Brain microvascular endothelial cell (primary cell): ENCODE measurements around the gene TASP1.

Experiments used
- DNase-seq: peaks from one replicate; pipeline ENCODE4 v3.0.0-alpha.2; 2020
- H3K27ac ChIP-seq: fragments of 250-450 bp; sonication (Bioruptor Pico); 2 replicates; pipeline ENCODE4 v1.5.1; 2020; ENCODE audit warnings: mild to moderate bottlenecking, moderate library complexity
- H3K27me3 ChIP-seq: fragments of 250-450 bp; sonication (Bioruptor Pico); replicated peaks from 2 replicates; pipeline ENCODE4 v1.5.1; 2020; ENCODE audit warnings: mild to moderate bottlenecking
- H3K36me3 ChIP-seq: fragments of 250-450 bp; sonication (Bioruptor Pico); replicated peaks from 2 replicates; pipeline ENCODE4 v1.5.1; 2020; ENCODE audit warnings: mild to moderate bottlenecking
- H3K4me3 ChIP-seq: 2 replicates; pipeline ENCODE4 v1.5.1; 2011; ENCODE audit warnings: low read depth, mild to moderate bottlenecking, control low read depth, low read length, moderate library complexity
- in situ Hi-C: cut with HindIII; loops from 2 replicates; pipeline ENCODE4 v1.10.0; 2017; ENCODE audit warnings: low sequenced_read_pairs, low pct_ligation_motif_present
- TF ChIP-seq, protein P1 (sequence below): IDR thresholded peaks from 2 replicates; pipeline ENCODE4 v1.5.1; 2011; ENCODE audit warnings: low read depth, mild to moderate bottlenecking, moderate library complexity, low read length, control low read depth, inconsistent platforms; ENCODE audit errors: missing control alignments

The TASP1 gene

DNA sequence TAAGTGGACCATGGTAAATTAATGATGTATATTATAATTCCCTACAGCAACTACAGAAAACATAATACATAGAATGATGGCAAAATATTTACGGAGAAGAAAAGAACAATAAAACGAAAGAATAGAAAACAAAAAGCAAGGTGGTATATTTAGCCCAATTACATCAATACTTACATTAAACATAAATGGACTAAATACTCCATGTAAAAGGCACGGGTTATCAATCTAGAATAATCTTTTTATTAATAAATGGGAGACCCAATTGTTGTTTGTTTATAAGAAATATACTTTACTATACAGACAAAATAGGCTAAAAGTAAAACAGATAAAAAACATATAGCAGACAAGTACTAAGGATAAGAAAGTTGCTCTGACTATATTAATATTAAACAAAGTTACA is 137.2 kb downstream of the TASP1 start:
- DNase-seq: no peak
- H3K36me3 ChIP-seq: no peaks in the 10 kb centered on the region
- no peaks in the 10 kb centered on the region for H3K27me3 ChIP-seq
- no peak overlapping the region for H3K4me3 ChIP-seq
- TF ChIP-seq, protein P1, sequence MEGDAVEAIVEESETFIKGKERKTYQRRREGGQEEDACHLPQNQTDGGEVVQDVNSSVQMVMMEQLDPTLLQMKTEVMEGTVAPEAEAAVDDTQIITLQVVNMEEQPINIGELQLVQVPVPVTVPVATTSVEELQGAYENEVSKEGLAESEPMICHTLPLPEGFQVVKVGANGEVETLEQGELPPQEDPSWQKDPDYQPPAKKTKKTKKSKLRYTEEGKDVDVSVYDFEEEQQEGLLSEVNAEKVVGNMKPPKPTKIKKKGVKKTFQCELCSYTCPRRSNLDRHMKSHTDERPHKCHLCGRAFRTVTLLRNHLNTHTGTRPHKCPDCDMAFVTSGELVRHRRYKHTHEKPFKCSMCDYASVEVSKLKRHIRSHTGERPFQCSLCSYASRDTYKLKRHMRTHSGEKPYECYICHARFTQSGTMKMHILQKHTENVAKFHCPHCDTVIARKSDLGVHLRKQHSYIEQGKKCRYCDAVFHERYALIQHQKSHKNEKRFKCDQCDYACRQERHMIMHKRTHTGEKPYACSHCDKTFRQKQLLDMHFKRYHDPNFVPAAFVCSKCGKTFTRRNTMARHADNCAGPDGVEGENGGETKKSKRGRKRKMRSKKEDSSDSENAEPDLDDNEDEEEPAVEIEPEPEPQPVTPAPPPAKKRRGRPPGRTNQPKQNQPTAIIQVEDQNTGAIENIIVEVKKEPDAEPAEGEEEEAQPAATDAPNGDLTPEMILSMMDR: no peak
- no peak overlapping the region for H3K27ac ChIP-seq
- in situ Hi-C loops: no loop called here

DNA sequence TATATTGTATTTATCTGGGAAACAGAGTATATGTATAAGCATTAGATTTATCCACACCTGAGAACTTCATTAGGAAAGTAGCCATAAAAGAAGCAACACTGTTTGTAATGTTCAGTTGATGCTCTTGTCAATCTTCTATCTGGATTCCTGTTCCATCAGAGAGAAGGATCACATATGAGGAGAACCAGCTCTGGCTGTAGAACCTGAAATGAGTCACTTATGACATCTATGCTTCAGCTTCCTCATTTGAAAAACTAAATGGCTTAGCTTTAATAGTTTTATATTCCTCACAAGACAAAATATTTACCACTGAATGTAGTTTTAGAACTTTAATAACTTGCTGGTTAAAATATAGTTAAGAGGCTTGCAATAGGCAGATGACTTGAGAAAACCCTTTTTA is 144.7 kb downstream of the TASP1 start:
- TF ChIP-seq, protein P1: no peak
- H3K36me3 ChIP-seq: no peaks in the 10 kb centered on the region
- no peak overlapping the region for H3K4me3 ChIP-seq
- H3K27me3 ChIP-seq: no peaks in the 10 kb centered on the region
- H3K27ac ChIP-seq: no peak overlapping the region
- in situ Hi-C loops: no loop called here
- no peak for DNase-seq

DNA sequence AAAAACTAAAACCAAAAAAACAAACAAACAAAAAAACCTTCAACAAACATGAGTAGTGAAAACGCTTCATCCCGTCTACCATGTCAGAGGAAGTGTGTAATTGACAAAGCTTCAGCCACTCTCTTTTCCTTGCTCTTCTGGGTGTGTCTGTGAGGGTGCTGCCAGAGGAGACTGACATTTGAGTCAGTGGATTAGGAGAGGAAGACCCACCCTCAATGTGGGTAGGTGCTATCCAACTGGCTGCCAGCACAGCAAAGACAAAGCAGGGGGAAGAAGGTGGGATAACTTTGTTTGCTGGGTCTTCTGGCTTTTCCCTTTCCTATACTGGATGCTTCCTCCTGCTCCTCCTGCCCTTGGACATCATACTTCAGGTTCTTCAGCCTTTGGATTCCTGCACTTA is 145.6 kb downstream of the TASP1 start:
- no peak overlapping the region for H3K27ac ChIP-seq
- TF ChIP-seq, protein P1: no peak
- no peak overlapping the region for H3K4me3 ChIP-seq
- H3K27me3 ChIP-seq: no peaks in the 10 kb centered on the region
- in situ Hi-C loops: no loop called here
- DNase-seq: no peak
- no peaks in the 10 kb centered on the region for H3K36me3 ChIP-seq

DNA sequence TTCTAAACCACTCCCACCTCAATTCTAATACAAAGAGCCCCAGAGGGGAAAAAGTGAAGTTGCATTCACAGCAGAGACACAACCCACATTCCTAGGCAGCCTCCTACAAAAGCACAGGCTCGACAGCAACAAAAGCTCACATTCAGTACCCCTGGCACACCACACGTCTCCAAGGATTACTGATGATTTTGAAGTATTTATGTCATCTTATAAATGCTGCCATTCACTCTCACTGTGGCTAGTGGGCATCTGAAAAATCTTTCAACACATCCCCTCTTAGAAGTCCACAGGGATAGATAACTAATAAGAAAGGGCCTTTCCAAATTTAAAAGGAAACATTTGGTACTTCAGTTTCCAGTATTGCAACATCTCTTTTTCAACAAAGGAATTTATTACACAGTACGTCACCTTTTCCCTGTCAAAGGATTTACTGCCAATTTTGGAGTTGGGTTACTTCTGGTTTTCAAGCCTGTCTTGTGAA is 146.7 kb downstream of the TASP1 start:
- TF ChIP-seq, protein P1: no peak
- Histone ChIP-seq H3K4me3 (no peak overlapping the region), H3K27ac (no peak overlapping the region), H3K27me3 (no peaks in the 10 kb centered on the region), H3K36me3 (no peaks in the 10 kb centered on the region)
- in situ Hi-C loops: no loop called here
- DNase-seq: peak; percentile 4

DNA sequence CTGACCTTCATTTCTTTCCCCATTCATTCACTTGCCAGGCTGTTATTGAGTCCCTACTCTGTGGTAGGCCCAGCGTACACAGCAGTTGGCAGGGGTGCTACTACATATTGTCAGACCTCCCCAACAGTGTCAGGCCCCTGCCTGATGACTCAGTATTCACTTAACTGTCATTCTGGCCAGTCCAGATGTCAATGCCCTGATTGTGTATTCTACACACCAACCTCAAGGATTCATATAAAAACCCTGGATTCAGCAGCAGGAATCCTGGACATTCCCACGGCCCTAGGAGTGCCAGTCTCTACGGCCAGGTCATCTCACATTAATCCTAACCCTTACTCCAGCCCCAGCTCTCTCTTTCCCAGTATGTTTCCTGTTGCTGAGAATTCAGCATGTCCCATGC is 151.5 kb downstream of the TASP1 start:
- Histone ChIP-seq H3K36me3 (no peaks in the 10 kb centered on the region), H3K4me3 (no peak overlapping the region), H3K27me3 (no peaks in the 10 kb centered on the region), H3K27ac (no peak overlapping the region)
- TF ChIP-seq, protein P1: no peak
- no peak for DNase-seq
- in situ Hi-C loops: no loop called here

DNA sequence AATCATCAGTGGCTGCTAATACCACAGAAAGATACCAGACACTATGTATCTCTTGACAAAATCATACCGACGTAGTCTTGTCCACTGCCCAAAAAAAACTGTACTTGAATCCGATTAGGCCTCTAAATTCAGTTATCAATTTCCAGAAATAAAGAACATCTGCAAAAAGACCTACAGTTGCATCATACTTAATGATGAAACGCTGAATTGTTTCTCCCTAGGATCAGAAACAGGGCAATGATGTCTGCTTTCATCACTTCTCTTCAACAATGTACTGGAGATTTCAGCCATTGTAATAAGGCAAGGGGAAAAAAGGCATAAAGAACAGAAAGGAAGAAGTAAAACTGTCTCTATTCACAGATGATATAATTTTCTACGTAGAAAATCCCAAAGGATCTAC is 152.0 kb downstream of the TASP1 start:
- in situ Hi-C loops: no loop called here
- Histone ChIP-seq H3K27ac (no peak overlapping the region), H3K27me3 (no peaks in the 10 kb centered on the region), H3K36me3 (no peaks in the 10 kb centered on the region), H3K4me3 (no peak overlapping the region)
- TF ChIP-seq, protein P1: no peak
- no peak for DNase-seq
